K562 (cell line): ENCODE measurements around the gene KLF1. TPM values are rescaled to one million over a fixed set of nuclear protein-coding genes. Genes with fewer than 3 reads are reported as not detected.

ENCODE experiments used
- AFF1 ChIP-seq, 2 experiments: fragments of 450-650 bp; IDR thresholded peaks; 2 replicates each; pipeline ENCODE4 v1.6.1; 2018; ENCODE audit warnings: mild to moderate bottlenecking in 2 of 2, low read depth in 1 of 2; ENCODE audit not compliant: partially characterized antibody in 2 of 2
- CREB3L1 ChIP-seq: fragments of 450-650 bp; IDR thresholded peaks from 2 replicates; pipeline ENCODE4 v1.6.1; 2014; ENCODE audit warnings: low read depth, mild to moderate bottlenecking, moderate library complexity, borderline replicate concordance
- E2F1 ChIP-seq: sonication (generic); formaldehyde crosslinking; IDR thresholded peaks from 2 replicates; pipeline ENCODE4 v1.8.1; 2023; ENCODE audit warnings: mild to moderate bottlenecking, missing genetic modification reagents, moderate library complexity
- FOXK1 ChIP-seq: sonication (generic); formaldehyde crosslinking; IDR thresholded peaks from 2 replicates; pipeline ENCODE4 v1.8.0; 2022; ENCODE audit warnings: missing genetic modification reagents, mild to moderate bottlenecking, borderline replicate concordance
- HMG20B ChIP-seq: fragments of 250-450 bp; sonication (Bioruptor Pico); IDR thresholded peaks from 2 replicates; pipeline ENCODE4 v1.5.0; 2021; ENCODE audit warnings: mild to moderate bottlenecking
- MBD1 ChIP-seq: fragments of 250-450 bp; sonication (Bioruptor Pico); IDR thresholded peaks from 2 replicates; pipeline ENCODE4 v1.8.0; 2022; ENCODE audit warnings: inconsistent platforms
- NCOR1 ChIP-seq: fragments of 450-650 bp; IDR thresholded peaks from 2 replicates; pipeline ENCODE4 v1.6.1; 2016; ENCODE audit warnings: mild to moderate bottlenecking, moderate library complexity
- PHB ChIP-seq: fragments of 250-450 bp; sonication (Bioruptor Pico); IDR thresholded peaks from 2 replicates; pipeline ENCODE4 v1.5.0; 2021
- STAT5B ChIP-seq: fragments of 250-450 bp; sonication (Bioruptor Pico); IDR thresholded peaks from 2 replicates; pipeline ENCODE4 v1.8.0; 2021; ENCODE audit warnings: mild to moderate bottlenecking, inconsistent platforms
- TEAD4 ChIP-seq, 2 experiments: sonication (generic) in 1 of 2; formaldehyde crosslinking in 1 of 2; IDR thresholded peaks; 2 replicates each; pipeline versions ENCODE4 v1.6.1 to v1.8.0; 2012 to 2022; ENCODE audit warnings: borderline replicate concordance in 1 of 2, inconsistent platforms in 1 of 2, low read length in 1 of 2, mild to moderate bottlenecking in 1 of 2, missing genetic modification reagents in 1 of 2
- TRIM24 ChIP-seq, 2 experiments: fragments of 450-650 bp; IDR thresholded peaks; 2 replicates each; pipeline ENCODE4 v1.6.1; 2016
- ZBTB17 ChIP-seq: fragments of 450-650 bp; formaldehyde crosslinking; IDR thresholded peaks from 2 replicates; pipeline ENCODE4 v1.4.0; 2020; ENCODE audit warnings: mild to moderate bottlenecking
- ZFP1 ChIP-seq: fragments of 450-650 bp; formaldehyde crosslinking; IDR thresholded peaks from 2 replicates; pipeline ENCODE4 v1.4.0; 2020; ENCODE audit warnings: mild to moderate bottlenecking, mixed read lengths
- ZFPM2 ChIP-seq: fragments of 250-450 bp; sonication (Bioruptor Pico); IDR thresholded peaks from 2 replicates; pipeline ENCODE4 v1.5.1; 2022; ENCODE audit warnings: mild to moderate bottlenecking
- ZNF280A ChIP-seq: fragments of 450-650 bp; IDR thresholded peaks from 2 replicates; pipeline ENCODE4 v1.6.1; 2018; ENCODE audit warnings: mild to moderate bottlenecking, low read depth; ENCODE audit not compliant: partially characterized antibody
- ZNF354B ChIP-seq: fragments of 250-450 bp; sonication (Bioruptor Pico); IDR thresholded peaks from 2 replicates; pipeline ENCODE4 v1.4.0; 2020
- polyA plus RNA-seq, 8 experiments: library from polyadenylated mRNA; depleted of rRNA in 4 of 8; stranded (reverse) in 5 of 8; unstranded in 3 of 8; fragments of >200 nt; fragmentation: Nextera tagmentation in 2 of 8; fragmentation: Illumina TruSeq in 1 of 8; extraction: Ambion mirVana in 2 of 8; extraction: Trizol in 1 of 8; gene quantifications; 2 replicates each; pipeline versions ENCODE4 v1.2.1 to v1.2.3, GENCODE V29; 2011 to 2014; ENCODE audit warnings: inconsistent platforms in 1 of 8, missing spikeins in 1 of 8
- total RNA-seq, 7 experiments: library from RNA; depleted of rRNA in 6 of 7; stranded (reverse); fragments of >200 nt in 6 of 7; fragmentation: Illumina TruSeq in 2 of 7; extraction: Trizol in 2 of 7; gene quantifications; 2 replicates each; pipeline versions ENCODE4 v1.2.1 to v1.2.3, GENCODE V29; 2011 to 2021; ENCODE audit warnings: low replicate concordance in 1 of 7

KLF1 gene
- total and polyA plus RNA-seq, 9 of the 15 experiments (the other 6 are each of a cell fraction or from before 2014, with no cell fraction given): 8.4 to 163 (median 47.3) TPM

- TF ChIP-seq AFF1 (IDR thresholded peaks at IDR 0.05; ENCODE audit: low read depth in 1 of 2, partially characterized antibody in 2 of 2) (peak in 1 of 2 experiments; percentile 47), ZNF354B (CRISPR knock-in tag) (no peak), CREB3L1 (peak; percentile 62), ZFP1 (CRISPR knock-in tag) (no peak), E2F1 (CRISPR knock-in tag) (peak; percentile 73), STAT5B (CRISPR knock-in tag) (no peak), ZBTB17 (CRISPR knock-in tag) (peak; percentile 53; the same call in 1 of the 2 replicates), ZFPM2 (CRISPR knock-in tag) (peak; percentile 17; the same call in 1 of the 2 replicates), TEAD4 (IDR thresholded peaks at IDR 0.05; ENCODE audit: low read length) (0 out of 2 replicates have a peak, but pooled peaks have one; percentile 11), TEAD4 (CRISPR knock-in tag; IDR thresholded peaks at IDR 0.05; ENCODE audit: borderline replicate concordance) (no peak), TRIM24 (IDR thresholded peaks at IDR 0.05) (peak in 1 of 2 experiments; percentile 55; a peak in 1 of 4 replicates), ZNF280A (no peak), HMG20B (CRISPR knock-in tag) (no peak), NCOR1 (0 out of 2 replicates have a peak, but pooled peaks have one; percentile 35), MBD1 (CRISPR knock-in tag) (no peak), PHB (peak; percentile 58; the same call in 1 of the 2 replicates), FOXK1 (CRISPR knock-in tag) (no peak)
These were observed 1.9 kb downstream of the KLF1 start (continued) for GRCh38 chr19:12884926-12885748.
